SU-DHL-6 (cell line): ENCODE data around the gene DPH2.

Source experiments
- CTCF ChIP-seq: fragments of 200-600 bp; sonication (generic); IDR thresholded peaks from one replicate; pipeline ENCODE4 v1.5.1; 2017; ENCODE audit warnings: antibody characterized with exemption, mild to moderate bottlenecking, low read length, moderate library complexity; ENCODE audit not compliant: insufficient read depth, poor library complexity, severe bottlenecking
- EZH2phosphoT487 ChIP-seq: fragments of 200-600 bp; sonication (generic), shearing (Covaris generic); conservative IDR thresholded peaks from 2 replicates; pipeline ENCODE4 v1.6.1; 2018; ENCODE audit warnings: mild to moderate bottlenecking, antibody characterized with exemption, low read length, moderate library complexity, mixed read lengths

GRCh38 chr1:43982241-43982640 is 12.4 kb downstream of the DPH2 start:
- no peak for TF ChIP-seq CTCF
- TF ChIP-seq EZH2phosphoT487: no peak
